Measurements from ENCODE around the gene HERC3.

HERC3 gene

DNA sequence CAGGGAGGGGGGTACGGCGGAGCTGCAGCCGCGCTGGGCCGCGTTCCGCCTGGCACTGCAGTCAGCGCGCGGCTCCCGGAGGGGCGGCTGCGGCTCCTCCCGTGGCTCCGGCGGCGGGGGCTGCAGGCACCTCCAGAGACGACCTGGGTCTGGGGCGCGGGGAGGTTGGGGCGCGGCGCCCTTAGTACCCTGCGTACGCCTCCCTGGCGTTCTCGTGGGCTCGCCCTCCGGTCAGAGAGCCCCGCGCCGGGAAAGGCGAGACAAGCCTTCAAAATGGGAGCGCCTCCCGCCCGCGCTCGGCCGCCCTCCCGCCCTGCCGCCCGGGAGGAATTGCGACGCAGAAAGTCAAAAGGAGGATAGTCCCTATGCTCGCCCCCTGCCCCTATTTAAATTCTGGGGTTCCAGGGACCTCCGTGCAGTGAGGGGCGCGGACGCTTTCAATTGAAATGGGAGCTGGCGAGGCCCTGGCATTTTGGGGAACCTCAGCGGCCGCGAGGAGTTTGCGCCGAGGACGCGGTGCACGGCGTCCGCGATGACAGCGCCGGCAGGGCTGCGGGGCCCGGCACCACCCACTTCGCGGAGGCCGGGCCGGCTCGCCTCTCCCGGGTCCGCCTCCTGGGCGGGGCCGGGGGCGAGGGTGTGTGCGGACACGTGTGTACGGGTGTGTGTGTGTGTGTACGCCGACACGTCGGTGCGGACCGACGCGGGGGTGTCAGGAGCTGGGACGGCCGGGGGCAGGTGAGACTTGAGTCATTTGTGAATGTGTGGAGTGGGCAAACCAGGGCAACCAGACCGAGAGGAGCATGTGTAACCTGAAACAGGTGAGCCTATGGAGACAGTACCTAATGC, 544 bp downstream of the HERC3 start:
- peak; percentile 89 for ATAC-seq
- TF ChIP-seq PPARA (CRISPR knock-in tag; IDR thresholded peaks at IDR 0.05; ENCODE audit: borderline replicate concordance) (no peak), BACH2 (CRISPR knock-in tag; IDR thresholded peaks at IDR 0.05; ENCODE audit: borderline replicate concordance) (no peak), ZNF70 (CRISPR knock-in tag; IDR thresholded peaks at IDR 0.05) (no peak), ZC3H10 (CRISPR knock-in tag; IDR thresholded peaks at IDR 0.05) (no peak), ESRRG (CRISPR knock-in tag; IDR thresholded peaks at IDR 0.05) (no peak), ZFP30 (CRISPR knock-in tag; IDR thresholded peaks at IDR 0.05) (no peak), SNAI2 (CRISPR knock-in tag; IDR thresholded peaks at IDR 0.05) (no peak), CSRNP3 (CRISPR knock-in tag; IDR thresholded peaks at IDR 0.05) (no peak), OSR1 (CRISPR knock-in tag; IDR thresholded peaks at IDR 0.05) (no peak), ARNTL (CRISPR knock-in tag; IDR thresholded peaks at IDR 0.05; ENCODE audit: borderline replicate concordance, low read depth) (no peak), ISL1 (CRISPR knock-in tag; IDR thresholded peaks at IDR 0.05) (no peak), RARB (CRISPR knock-in tag; IDR thresholded peaks at IDR 0.05) (no peak), TOX (CRISPR knock-in tag; IDR thresholded peaks at IDR 0.05; ENCODE audit: borderline replicate concordance) (no peak)
- TF ChIP-seq, protein P1, sequence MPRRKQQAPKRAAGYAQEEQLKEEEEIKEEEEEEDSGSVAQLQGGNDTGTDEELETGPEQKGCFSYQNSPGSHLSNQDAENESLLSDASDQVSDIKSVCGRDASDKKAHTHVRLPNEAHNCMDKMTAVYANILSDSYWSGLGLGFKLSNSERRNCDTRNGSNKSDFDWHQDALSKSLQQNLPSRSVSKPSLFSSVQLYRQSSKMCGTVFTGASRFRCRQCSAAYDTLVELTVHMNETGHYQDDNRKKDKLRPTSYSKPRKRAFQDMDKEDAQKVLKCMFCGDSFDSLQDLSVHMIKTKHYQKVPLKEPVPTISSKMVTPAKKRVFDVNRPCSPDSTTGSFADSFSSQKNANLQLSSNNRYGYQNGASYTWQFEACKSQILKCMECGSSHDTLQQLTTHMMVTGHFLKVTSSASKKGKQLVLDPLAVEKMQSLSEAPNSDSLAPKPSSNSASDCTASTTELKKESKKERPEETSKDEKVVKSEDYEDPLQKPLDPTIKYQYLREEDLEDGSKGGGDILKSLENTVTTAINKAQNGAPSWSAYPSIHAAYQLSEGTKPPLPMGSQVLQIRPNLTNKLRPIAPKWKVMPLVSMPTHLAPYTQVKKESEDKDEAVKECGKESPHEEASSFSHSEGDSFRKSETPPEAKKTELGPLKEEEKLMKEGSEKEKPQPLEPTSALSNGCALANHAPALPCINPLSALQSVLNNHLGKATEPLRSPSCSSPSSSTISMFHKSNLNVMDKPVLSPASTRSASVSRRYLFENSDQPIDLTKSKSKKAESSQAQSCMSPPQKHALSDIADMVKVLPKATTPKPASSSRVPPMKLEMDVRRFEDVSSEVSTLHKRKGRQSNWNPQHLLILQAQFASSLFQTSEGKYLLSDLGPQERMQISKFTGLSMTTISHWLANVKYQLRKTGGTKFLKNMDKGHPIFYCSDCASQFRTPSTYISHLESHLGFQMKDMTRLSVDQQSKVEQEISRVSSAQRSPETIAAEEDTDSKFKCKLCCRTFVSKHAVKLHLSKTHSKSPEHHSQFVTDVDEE (CRISPR knock-in tag; IDR thresholded peaks at IDR 0.05) = no peak
- TF ChIP-seq, protein P2, sequence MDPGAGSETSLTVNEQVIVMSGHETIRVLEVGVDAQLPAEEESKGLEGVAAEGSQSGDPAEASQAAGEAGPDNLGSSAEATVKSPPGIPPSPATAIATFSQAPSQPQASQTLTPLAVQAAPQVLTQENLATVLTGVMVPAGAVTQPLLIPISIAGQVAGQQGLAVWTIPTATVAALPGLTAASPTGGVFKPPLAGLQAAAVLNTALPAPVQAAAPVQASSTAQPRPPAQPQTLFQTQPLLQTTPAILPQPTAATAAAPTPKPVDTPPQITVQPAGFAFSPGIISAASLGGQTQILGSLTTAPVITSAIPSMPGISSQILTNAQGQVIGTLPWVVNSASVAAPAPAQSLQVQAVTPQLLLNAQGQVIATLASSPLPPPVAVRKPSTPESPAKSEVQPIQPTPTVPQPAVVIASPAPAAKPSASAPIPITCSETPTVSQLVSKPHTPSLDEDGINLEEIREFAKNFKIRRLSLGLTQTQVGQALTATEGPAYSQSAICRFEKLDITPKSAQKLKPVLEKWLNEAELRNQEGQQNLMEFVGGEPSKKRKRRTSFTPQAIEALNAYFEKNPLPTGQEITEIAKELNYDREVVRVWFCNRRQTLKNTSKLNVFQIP (CRISPR knock-in tag; IDR thresholded peaks at IDR 0.05; ENCODE audit: borderline replicate concordance, low read depth) = no peak
- TF ChIP-seq, protein P3, sequence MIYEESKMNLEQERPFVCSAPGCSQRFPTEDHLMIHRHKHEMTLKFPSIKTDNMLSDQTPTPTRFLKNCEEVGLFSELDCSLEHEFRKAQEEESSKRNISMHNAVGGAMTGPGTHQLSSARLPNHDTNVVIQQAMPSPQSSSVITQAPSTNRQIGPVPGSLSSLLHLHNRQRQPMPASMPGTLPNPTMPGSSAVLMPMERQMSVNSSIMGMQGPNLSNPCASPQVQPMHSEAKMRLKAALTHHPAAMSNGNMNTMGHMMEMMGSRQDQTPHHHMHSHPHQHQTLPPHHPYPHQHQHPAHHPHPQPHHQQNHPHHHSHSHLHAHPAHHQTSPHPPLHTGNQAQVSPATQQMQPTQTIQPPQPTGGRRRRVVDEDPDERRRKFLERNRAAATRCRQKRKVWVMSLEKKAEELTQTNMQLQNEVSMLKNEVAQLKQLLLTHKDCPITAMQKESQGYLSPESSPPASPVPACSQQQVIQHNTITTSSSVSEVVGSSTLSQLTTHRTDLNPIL (CRISPR knock-in tag; IDR thresholded peaks at IDR 0.05; ENCODE audit: low read depth) = no peak

DNA sequence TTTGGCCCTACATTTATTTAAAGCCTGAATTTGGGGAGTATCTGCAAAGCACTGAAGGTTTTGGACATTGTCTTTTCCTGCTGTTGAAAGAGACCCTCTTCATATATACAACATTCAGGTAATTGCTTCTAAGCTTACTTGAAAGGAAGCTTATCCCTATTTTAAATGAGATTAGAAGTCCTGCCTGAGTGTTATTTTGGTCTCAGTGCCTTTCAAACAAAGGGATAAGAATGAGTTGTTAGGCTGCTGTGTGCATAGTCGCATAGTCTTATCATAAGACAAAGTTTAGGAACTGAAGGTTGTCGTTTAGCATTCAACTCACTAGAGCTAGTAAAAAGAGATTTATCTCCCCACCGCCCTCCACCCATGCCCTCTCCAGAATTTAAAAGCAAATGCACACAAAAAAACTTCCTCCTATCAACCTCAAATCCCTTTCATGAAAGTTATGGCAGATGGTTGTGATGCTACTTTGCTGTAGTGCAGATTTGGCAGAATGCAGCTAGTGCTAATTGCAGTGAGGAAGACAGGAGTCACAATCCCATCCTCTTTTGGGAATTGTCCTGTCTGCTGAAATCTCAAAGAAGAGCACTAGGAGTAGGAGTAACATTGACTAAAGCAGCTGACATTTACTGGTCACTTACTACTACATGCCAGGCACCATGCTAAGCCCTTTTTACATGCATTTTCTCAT, 5.8 kb downstream of the HERC3 start:
- TF ChIP-seq SNAI2 (CRISPR knock-in tag; IDR thresholded peaks at IDR 0.05) = no peak
- TF ChIP-seq RARB (CRISPR knock-in tag; IDR thresholded peaks at IDR 0.05) = no peak
- no peak for TF ChIP-seq PPARA (CRISPR knock-in tag; IDR thresholded peaks at IDR 0.05; ENCODE audit: borderline replicate concordance)
- no peak for TF ChIP-seq TOX (CRISPR knock-in tag; IDR thresholded peaks at IDR 0.05; ENCODE audit: borderline replicate concordance)
- no peak for TF ChIP-seq ZC3H10 (CRISPR knock-in tag; IDR thresholded peaks at IDR 0.05)
- no peak for TF ChIP-seq ZNF70 (CRISPR knock-in tag; IDR thresholded peaks at IDR 0.05)
- no peak for TF ChIP-seq CSRNP3 (CRISPR knock-in tag; IDR thresholded peaks at IDR 0.05)
- TF ChIP-seq, protein P2 (CRISPR knock-in tag; IDR thresholded peaks at IDR 0.05; ENCODE audit: borderline replicate concordance, low read depth) = no peak
- ATAC-seq = no peak

Data from SK-N-SH treated with all-trans-retinoic acid at 6 μM for 48 hours (cell line).